Mesenteric fat pad (tissue), 1 donor: Measurements from ENCODE around the gene MAGEA9B. TPM values are rescaled to one million over a fixed set of nuclear protein-coding genes. Genes with fewer than 3 reads are reported as not detected.
"Not testable (repeated sequence)": the region's sequence is repeated elsewhere in the genome, so short reads cannot be mapped to it uniquely, and the experiment has no call there.

Source experiments
- DNase-seq: peaks from one replicate; pipeline ENCODE4 v3.0.0-alpha.2; 2020; ENCODE audit warnings: low spot score
- long read RNA-seq: library from polyadenylated mRNA; unstranded; transcript quantifications from one replicate; pipeline ENCODE4 v2.0.0, GENCODE V29; 2020
- total RNA-seq: library from RNA; stranded (reverse); fragmentation: NEBNext Ultra II Directional; extraction: Animal tissue kit (Norgen Biotek cat#: 25700); gene quantifications from one replicate; pipeline ENCODE4 v1.2.1, GENCODE V29; 2021
- donor health status: DM: yes; HTN: yes; CAD: no.

The MAGEA9B gene, protein sequence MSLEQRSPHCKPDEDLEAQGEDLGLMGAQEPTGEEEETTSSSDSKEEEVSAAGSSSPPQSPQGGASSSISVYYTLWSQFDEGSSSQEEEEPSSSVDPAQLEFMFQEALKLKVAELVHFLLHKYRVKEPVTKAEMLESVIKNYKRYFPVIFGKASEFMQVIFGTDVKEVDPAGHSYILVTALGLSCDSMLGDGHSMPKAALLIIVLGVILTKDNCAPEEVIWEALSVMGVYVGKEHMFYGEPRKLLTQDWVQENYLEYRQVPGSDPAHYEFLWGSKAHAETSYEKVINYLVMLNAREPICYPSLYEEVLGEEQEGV
- total RNA-seq = not detected
- long read RNA-seq = 0 reads

DNA sequence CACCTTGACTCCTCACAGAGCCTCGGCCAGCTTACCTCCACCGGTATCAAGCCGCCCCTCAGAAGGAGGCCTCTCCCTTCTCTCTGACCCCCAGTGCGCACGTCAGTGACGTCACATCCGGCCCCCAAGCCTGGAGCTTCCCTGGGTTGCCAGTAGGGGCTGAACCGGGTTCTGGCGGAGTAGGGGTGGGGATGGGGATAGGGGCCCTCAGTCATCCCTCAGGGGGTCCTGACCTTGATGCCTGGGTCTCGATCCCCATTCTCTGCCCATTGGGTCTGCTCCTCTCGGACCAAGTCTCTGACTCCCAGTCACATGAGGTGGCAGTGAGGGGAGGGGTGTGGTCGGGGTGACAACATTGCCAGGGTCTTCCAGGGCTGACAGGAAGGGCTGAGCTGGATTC lies at the start of gene MAGEA9B:
TSS of gene MAGEA9B (minus strand) at position 101 of the 400 bp plus-strand sequence. CDS start 4,280 bp downstream, outside the sequence.
- not testable (repeated sequence) for DNase-seq

GRCh38 chrX:149633511-149633910 lies 46.3 kb upstream of the MAGEA9B start:
- DNase-seq = no peak

DNA sequence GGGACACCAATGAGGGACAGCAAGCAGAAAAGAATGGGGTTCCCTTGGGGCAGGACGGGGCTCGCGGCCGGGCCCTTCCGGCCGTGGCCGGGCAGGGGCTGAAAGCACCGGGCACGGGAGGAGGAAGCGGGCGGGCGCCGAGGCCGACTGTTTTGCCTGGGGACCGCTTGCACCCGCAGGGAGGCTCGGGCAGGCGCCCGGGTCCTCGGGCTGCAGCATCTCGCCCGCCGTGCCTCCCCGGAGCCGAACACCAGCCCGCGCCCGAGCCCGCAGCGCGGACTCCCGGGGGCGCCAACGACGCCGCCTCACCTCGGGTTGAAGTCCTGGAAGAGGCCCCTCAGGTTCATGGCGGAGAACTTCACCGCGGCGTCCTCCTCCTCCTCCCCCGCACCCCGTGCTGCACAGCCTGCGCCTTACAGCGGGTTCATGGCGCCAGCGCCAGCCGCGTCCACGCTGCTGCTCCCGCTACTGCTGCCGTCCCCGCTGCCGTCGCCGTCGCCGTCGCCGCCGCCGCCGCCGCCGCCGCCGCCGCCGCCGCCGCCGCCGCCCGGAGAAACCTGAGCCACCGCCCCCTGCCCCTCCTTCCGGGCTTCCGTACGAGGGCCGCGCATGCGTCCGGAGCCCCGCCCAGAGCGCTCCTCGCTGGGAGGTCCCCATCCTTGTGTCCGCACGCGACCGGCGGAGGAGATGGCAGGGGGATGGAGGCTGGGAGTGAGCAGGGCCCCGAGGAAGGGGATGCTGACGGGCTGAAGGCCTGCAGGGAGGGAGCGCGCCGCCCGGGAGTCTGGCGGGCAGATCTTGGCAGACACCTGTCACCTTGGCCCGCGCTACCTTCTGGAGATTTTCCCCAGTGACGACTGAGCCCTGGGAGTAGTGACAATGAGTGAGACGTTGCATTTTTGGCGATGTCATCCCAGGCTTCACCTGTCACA lies 44.2 kb upstream of the MAGEA9B start, which contains the start of gene TMEM185A:
TSS of gene TMEM185A (minus strand) at position 559 of the 932 bp plus-strand sequence. CDS start at position 347, 212 bp downstream.
- DNase-seq = peak; percentile 90

DNA sequence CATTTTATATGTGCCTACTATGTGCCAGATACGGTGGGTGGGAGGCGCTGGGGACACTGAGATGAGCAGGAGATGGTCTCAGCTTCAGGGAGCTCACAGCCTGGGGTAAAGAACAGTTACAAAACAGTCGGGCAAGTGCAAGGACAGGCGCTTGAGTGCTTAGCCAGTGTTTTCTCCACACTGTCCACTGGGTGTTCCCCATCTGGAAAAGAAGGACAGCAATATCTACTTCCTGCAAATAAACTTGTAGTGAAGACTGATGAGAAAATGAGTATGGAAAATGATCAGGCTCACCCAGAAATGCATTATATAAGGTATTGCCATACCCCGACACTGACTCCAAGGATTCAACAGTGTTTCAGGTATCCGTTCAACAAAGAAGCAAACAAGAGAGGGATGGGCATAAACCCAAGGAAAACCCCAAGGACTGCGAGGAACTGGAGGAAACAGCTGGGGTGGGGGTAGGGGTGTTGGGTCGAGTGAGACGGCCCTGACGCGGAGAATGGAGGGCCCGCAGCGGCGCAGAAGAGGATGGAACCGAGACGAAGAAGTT lies 43.5 kb upstream of the MAGEA9B start:
- no peak for DNase-seq

DNA sequence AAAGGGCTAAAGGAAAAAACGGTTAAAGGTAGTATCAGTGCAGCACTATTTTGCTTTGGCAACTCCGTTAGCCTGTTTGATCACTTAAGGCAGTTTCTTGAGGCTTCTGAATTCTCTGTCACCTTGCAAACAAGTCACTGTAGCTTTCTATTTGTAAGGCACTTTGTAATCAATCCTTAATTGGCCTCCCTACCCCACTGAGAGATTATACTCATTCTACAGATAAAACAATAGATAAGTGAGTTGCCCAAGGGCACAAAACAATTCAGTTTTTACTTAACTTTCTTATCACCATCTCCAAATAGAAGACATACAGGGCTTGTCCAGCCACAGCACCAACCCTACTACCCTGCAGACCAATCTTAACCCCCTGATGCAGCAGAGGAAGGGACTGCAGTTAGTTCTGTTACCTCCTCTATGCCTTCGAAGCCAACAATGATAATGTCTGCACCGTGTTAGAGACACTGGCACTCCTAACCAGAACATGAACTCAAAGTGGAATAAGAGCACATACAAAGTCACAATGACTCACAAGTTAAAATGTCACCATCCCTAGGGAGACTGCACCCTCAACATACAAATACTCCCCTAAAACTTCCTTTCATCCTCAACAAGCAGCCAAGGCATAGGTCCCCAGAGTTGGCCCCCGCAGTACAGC lies 42.6 kb upstream of the MAGEA9B start:
- DNase-seq = no peak

DNA sequence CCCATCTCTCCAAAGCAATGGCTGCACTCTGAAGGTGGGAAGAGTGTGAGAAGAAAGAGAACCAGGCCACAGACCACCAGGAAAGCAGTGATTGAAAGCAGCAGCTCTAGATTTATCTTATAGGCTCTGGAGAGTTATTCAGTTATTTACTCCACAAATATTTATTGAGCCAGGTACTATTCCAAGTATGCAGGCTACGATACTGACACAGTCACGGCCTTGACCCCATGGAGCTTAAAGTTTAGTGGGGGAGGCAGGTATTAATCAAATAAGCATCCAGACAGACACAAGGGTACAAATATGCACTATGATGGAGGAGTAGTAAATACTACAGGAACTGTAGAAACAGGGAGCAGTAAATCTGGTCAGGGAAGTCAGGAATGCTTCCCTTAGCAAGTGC lies 41.5 kb upstream of the MAGEA9B start:
- no peak for DNase-seq

DNA sequence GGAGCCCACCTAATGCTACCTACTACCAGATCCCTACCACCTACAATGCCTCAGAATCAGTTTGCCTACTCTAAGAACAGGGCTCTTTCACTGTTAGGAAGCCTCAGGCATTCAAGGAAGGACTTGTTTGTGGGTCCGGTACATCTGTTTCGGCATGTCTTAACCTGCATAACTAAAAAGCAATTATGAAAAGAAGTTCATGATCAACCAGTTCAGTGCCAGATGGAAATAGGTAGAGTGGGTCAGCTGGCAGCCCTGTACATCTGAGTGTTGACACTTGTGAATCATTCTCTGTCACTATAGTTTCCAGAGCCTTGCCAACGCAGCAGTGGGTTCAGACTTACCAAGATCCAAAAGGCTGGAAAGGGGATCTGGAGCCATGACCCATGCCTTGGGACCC lies 41.0 kb upstream of the MAGEA9B start:
- no peak for DNase-seq

DNA sequence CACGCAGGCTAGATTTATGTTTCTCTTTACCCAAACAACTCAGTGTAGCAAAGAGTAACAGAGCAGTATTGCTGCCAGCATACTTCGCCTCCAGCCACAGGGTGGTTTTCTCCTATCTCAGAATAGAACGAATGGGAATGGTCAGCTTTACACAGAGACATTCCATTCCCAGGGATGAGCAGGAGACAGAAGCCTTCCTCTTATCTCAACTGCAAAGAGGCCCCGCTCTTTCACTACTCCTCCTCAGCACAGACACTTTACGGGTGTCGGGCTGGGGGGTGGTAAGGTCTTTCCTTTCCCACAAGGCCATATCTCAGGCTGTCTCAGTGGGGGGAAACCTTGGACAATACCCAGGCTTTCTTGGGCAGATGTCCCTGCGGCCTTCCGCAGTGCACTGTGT lies 39.6 kb upstream of the MAGEA9B start:
- DNase-seq = not testable (repeated sequence)

DNA sequence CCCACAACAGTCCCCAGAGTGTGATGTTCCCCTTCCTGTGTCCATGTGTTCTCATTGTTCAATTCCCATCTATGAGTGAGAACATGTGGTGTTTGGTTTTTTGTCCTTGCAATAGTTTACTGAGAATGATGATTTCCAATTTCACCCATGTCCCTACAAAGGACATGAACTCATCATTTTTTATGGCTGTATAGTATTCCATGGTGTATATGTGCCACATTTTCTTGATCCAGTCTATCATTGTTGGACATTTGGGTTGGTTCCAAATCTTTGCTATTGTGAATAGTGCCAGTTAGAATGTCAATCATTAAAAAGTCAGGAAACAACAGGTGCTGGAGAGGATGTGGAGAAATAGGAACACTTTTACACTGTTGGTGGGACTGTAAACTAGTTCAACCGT lies 32.4 kb upstream of the MAGEA9B start:
- not testable (repeated sequence) for DNase-seq

- no peak for DNase-seq
Measured at GRCh38 chrX:149618871-149619270, 31.6 kb upstream of the MAGEA9B start.

DNA sequence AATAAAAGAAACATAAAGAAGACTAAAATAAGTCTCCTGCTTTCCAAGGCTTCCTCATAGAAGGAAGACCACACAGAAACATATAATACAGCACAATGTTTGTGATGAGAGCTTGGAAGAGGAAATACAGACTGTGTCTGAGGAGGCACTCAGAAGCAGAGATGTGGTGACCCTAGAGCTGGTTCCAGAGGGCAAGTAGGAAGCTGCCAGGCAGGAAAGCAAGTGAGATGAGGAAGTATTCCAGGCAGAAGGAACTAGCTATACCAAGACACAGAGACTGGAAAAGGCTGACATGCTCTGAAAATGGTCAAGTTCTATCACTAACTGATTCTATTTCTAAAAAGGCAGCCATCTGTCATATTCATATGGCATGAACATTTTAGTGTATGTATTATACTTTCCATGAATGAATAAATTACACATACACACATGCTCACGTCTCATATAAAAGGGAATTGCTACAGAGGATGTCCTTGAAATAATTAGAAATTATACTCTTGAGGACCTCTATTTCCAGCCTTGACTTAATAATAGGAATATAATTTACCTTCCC lies 24.4 kb upstream of the MAGEA9B start:
- DNase-seq = no peak

- no peak for DNase-seq
Measured at GRCh38 chrX:149610511-149610910, 23.3 kb upstream of the MAGEA9B start.

- no peak for DNase-seq
Measured at GRCh38 chrX:149607699-149608098, 20.4 kb upstream of the MAGEA9B start.

GRCh38 chrX:149605248-149605885 lies 18.1 kb upstream of the MAGEA9B start:
- not testable (repeated sequence) for DNase-seq

- not testable (repeated sequence) for DNase-seq
Measured at GRCh38 chrX:149598603-149599002, 11.3 kb upstream of the MAGEA9B start.

GRCh38 chrX:149595943-149596342 lies 8.7 kb upstream of the MAGEA9B start:
- not testable (repeated sequence) for DNase-seq

DNA sequence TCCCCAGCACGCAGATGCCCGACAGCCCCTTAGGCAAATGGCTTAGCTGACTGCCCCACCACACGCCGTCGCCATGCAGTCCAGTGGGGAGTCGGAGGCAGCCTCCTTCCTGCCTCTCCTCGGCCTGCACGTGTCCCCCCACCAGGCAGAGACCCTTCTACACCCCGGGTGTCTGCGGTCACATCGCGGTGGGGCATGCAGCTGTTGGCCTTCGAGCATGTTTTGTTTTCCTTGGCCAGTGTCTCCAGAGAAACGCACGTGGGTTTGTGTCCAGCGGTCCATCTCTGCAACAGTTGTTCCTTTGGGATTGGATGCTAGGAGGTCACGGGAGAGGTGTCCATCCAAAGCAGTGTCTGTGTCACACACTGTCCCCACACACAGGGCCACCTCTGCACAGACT lies 8.0 kb upstream of the MAGEA9B start, which contains the start of gene HSFX2:
TSS of gene HSFX2 (minus strand) at position 101 of the 400 bp plus-strand sequence. CDS start 614 bp downstream, outside the sequence.
- DNase-seq = not testable (repeated sequence)

DNA sequence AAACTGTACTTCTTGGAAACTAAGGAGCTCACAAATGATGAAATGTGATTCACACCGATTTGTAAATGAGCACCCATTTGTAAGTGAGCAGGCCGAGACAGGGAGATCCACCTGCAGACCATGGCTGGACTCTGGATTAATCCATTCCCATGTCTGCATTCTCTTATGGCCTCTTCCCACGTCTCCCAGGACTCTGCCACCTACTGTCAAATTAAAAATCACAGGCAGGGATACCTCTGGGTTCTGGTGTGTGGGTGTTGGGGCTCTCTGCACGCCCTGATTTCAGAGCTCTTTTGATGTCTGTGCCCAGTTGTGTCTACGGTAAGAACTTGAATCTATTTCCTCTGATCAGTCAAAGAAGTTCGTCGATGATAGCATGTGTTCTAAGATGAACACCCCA lies 3.7 kb upstream of the MAGEA9B start:
- not testable (repeated sequence) for DNase-seq

DNA sequence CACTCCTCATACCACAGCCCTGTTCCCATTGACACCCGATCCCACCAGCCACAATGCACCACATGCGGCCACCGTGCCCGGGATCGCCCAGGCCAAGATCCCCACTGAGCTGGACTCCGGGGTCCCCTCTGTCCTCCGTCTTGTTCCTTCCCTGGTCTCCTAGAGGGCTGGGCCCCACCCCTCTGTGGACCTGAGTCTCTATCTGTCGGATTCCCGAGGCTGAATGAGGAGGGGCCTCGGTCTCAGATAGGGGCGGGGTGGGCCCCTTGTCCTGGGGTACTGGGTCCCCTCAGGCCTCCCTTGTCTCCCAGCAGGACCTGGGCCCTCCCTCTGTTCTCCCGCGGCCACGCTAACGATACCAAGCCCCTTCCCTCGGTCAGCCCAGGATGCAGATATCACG lies 1.6 kb downstream of the MAGEA9B start:
- not testable (repeated sequence) for DNase-seq

- not testable (repeated sequence) for DNase-seq
Measured at GRCh38 chrX:149573456-149573855, 13.8 kb downstream of the MAGEA9B start.
